Erythroblast (primary cell): ENCODE data around the gene DEPDC1.

Experiments
- GATA1 ChIP-seq: IDR thresholded peaks from 2 replicates; pipeline ENCODE4 v1.6.1; 2011; ENCODE audit warnings: low read depth, mild to moderate bottlenecking, control low read depth, low read length, moderate library complexity
- POLR2A ChIP-seq: IDR thresholded peaks from 2 replicates; pipeline ENCODE4 v1.6.1; 2011; ENCODE audit warnings: mild to moderate bottlenecking, low read length

- TF ChIP-seq POLR2A (no peak), GATA1 (no peak)
These were observed 63.5 kb downstream of the DEPDC1 start for GRCh38 chr1:68433395-68433794.
